K562 (cell line): ENCODE results near the gene CREBL2. TPM values are rescaled to one million over a fixed set of nuclear protein-coding genes. Genes with fewer than 3 reads are reported as not detected.

Experiments
- ATAC-seq: fragments of 200-7000 bp; cut with Tn5 transposase; 3 replicates; pipeline ENCODE4 v1.9.1; 2020; ENCODE audit warnings: moderate library complexity
- BruUV-seq: library from RNA; stranded (reverse); fragments of 400-500 nt; replicated peaks from 2 replicates; lab custom pipeline; 2021; lab: Mats Ljungman, UMichigan
- CTCF ChIA-PET: fragments of 300-600 bp; formaldehyde crosslinking; extraction: SDS; loops from one replicate; lab custom pipeline; 2021; ENCODE audit warnings: low intra/inter-chr PET ratio; lab: Yijun Ruan, JAX
- POLR2A ChIA-PET: fragments of 300-600, 350-650 bp; sonication (Branson Sonifier 250); formaldehyde crosslinking; extraction: SDS; loops from one replicate; lab custom pipeline; 2021; ENCODE audit warnings: antibody characterized with exemption, inconsistent platforms; lab: Yijun Ruan, JAX
- DNase-seq, 4 experiments: peaks; one replicate each; pipeline versions ENCODE4 v3.0.0 to v3.0.0-alpha.2; 2011 to 2018; ENCODE audit warnings: low spot score in 3 of 4, mixed read lengths in 3 of 4; ENCODE audit errors: extremely low read depth in 1 of 4
- FAIRE-seq: peaks from 2 replicates; lab custom pipeline; 2011; peaks lifted over from hg19 to GRCh38; lab: Jason Lieb, UNC
- H2AFZ ChIP-seq: 2 replicates; pipeline ENCODE4 v1.6.0; 2011; ENCODE audit warnings: low read depth, low read length, control low read depth, inconsistent platforms
- H3K27ac ChIP-seq: fragments of 200-600 bp; 3 replicates; pipeline ENCODE4 v1.8.0; 2011; ENCODE audit warnings: low read depth, mild to moderate bottlenecking, control low read depth, inconsistent platforms, low read length, moderate library complexity, mixed read lengths; ENCODE audit errors: extremely low read depth
- H3K27me3 ChIP-seq, 2 experiments: fragments of 300-600 bp in 1 of 2; 2 replicates in 1 of 2; 3 replicates in 1 of 2; pipeline versions ENCODE4 v1.6.0 to v1.8.0; 2011; ENCODE audit warnings: inconsistent platforms in 2 of 2, low read length in 2 of 2, mild to moderate bottlenecking in 1 of 2, mixed read lengths in 1 of 2, moderate library complexity in 1 of 2; ENCODE audit not compliant: control insufficient read depth in 2 of 2, insufficient read depth in 2 of 2
- H3K36me3 ChIP-seq: fragments of 300-600 bp; 3 replicates; pipeline ENCODE4 v1.8.0; 2011; ENCODE audit warnings: mild to moderate bottlenecking, low read length, inconsistent platforms; ENCODE audit not compliant: control insufficient read depth, insufficient read depth
- H3K4me1 ChIP-seq, 2 experiments: fragments of 200-600 bp in 1 of 2; replicated peaks in 1 of 2; 2 replicates in 1 of 2; 3 replicates in 1 of 2; pipeline versions ENCODE4 v1.5.1 to v1.8.0; 2011; ENCODE audit warnings: inconsistent platforms in 2 of 2, low read length in 2 of 2, mild to moderate bottlenecking in 1 of 2, mixed read lengths in 1 of 2, moderate library complexity in 1 of 2; ENCODE audit not compliant: control insufficient read depth in 2 of 2, insufficient read depth in 2 of 2
- H3K4me2 ChIP-seq: 2 replicates; pipeline ENCODE4 v1.6.1; 2011; ENCODE audit warnings: low read length, control low read depth, inconsistent platforms, mixed read lengths; ENCODE audit not compliant: insufficient read depth
- H3K4me3 ChIP-seq: fragments of 200-600 bp; sonication (generic), shearing (Covaris generic); 2 replicates; pipeline ENCODE4 v1.5.1; 2016; ENCODE audit warnings: control low read depth, inconsistent platforms
- H3K79me2 ChIP-seq: fragments of 200-600 bp; 3 replicates; pipeline ENCODE4 v1.8.0; 2011; ENCODE audit warnings: low read length, inconsistent platforms; ENCODE audit not compliant: control insufficient read depth, insufficient read depth
- H3K9ac ChIP-seq, 2 experiments: 2 replicates each; pipeline versions ENCODE4 v1.6.0 to v1.6.1; 2011; ENCODE audit warnings: low read depth in 2 of 2, low read length in 2 of 2, control low read depth in 1 of 2, inconsistent platforms in 1 of 2, mild to moderate bottlenecking in 1 of 2, mixed read lengths in 1 of 2; ENCODE audit not compliant: insufficient read depth in 1 of 2
- H3K9me1 ChIP-seq: one replicate; pipeline ENCODE4 v1.6.0; 2011; ENCODE audit warnings: inconsistent platforms, mild to moderate bottlenecking, low read length, moderate library complexity; ENCODE audit not compliant: control insufficient read depth, insufficient read depth
- H3K9me3 ChIP-seq: replicated peaks from 2 replicates; pipeline ENCODE4 v1.5.1; 2011; ENCODE audit warnings: low read depth, low read length, inconsistent platforms; ENCODE audit not compliant: control insufficient read depth, insufficient read depth
- H4K20me1 ChIP-seq: replicated peaks from 2 replicates; pipeline ENCODE4 v1.6.1; 2011; ENCODE audit warnings: low read length, inconsistent platforms, mixed read lengths; ENCODE audit not compliant: control insufficient read depth, insufficient read depth
- HNRNPUL1 ChIP-seq: fragments of 200-400 bp; formaldehyde crosslinking; IDR thresholded peaks from 2 replicates; pipeline ENCODE4 v1.6.1; 2017; ENCODE audit warnings: low read length
- PHF20 ChIP-seq: fragments of 450-650 bp; IDR thresholded peaks from 2 replicates; pipeline ENCODE4 v1.6.1; 2018; ENCODE audit not compliant: partially characterized antibody
- SRSF3 ChIP-seq: fragments of 200-400 bp; formaldehyde crosslinking; IDR thresholded peaks from 2 replicates; pipeline ENCODE4 v1.6.1; 2016; ENCODE audit warnings: mild to moderate bottlenecking, low read length, moderate library complexity; ENCODE audit not compliant: insufficient read depth
- TRIM24 ChIP-seq, 2 experiments: fragments of 450-650 bp; IDR thresholded peaks; 2 replicates each; pipeline ENCODE4 v1.6.1; 2016
- ZNF146 ChIP-seq: IDR thresholded peaks from one replicate; pipeline ENCODE4 v1.6.1; 2018; ENCODE audit warnings: missing compliant biosample characterization; ENCODE audit not compliant: unreplicated experiment
- ZNF184 ChIP-seq: sonication (generic); formaldehyde crosslinking; IDR thresholded peaks from 2 replicates; pipeline ENCODE4 v1.5.0; 2020; ENCODE audit warnings: missing genetic modification reagents
- ZNF395 ChIP-seq: fragments of 200-800 bp; sonication (Bioruptor generic); IDR thresholded peaks from 2 replicates; pipeline ENCODE4 v1.6.1; 2017; ENCODE audit warnings: missing genetic modification characterization, missing compliant biosample characterization
- ZNF79 ChIP-seq: fragments of 250-450 bp; sonication (Bioruptor Pico); IDR thresholded peaks from 2 replicates; pipeline ENCODE4 v1.4.0; 2020; ENCODE audit warnings: low read depth, mild to moderate bottlenecking, moderate library complexity
- ZZZ3 ChIP-seq: fragments of 450-650 bp; IDR thresholded peaks from 2 replicates; pipeline ENCODE4 v1.6.1; 2016; ENCODE audit warnings: antibody characterized with exemption, mild to moderate bottlenecking, moderate library complexity
- WGBS: fragments of 100-300 bp; shearing (Covaris generic); methylation state at CpG from one replicate; pipeline ENCODE4 v1.1.6; 2016; ENCODE audit warnings: low coverage, mixed read lengths; ENCODE audit not compliant: insufficient coverage; ENCODE audit errors: missing lambda C conversion rate; 5-methylcytosine and 5-hydroxymethylcytosine counted together
- in situ Hi-C: fragments of 300-500 bp; cut with MboI; formaldehyde crosslinking; loops from 4 replicates; pipeline ENCODE4 v1.15.0; 2018; ENCODE audit warnings: inconsistent platforms, mixed read lengths
- intact Hi-C: fragments of 100-400 bp; cut with micrococcal nuclease; formaldehyde crosslinking; loops from 2 replicates; pipeline ENCODE4 v1.14.2; 2022
- polyA plus RNA-seq, 8 experiments: library from polyadenylated mRNA; depleted of rRNA in 4 of 8; stranded (reverse) in 5 of 8; unstranded in 3 of 8; fragments of >200 nt; fragmentation: Nextera tagmentation in 2 of 8; fragmentation: Illumina TruSeq in 1 of 8; extraction: Ambion mirVana in 2 of 8; extraction: Trizol in 1 of 8; gene quantifications; 2 replicates each; pipeline versions ENCODE4 v1.2.1 to v1.2.3, GENCODE V29; 2011 to 2014; ENCODE audit warnings: inconsistent platforms in 1 of 8, missing spikeins in 1 of 8
- total RNA-seq, 7 experiments: library from RNA; depleted of rRNA in 6 of 7; stranded (reverse); fragments of >200 nt in 6 of 7; fragmentation: Illumina TruSeq in 2 of 7; extraction: Trizol in 2 of 7; gene quantifications; 2 replicates each; pipeline versions ENCODE4 v1.2.1 to v1.2.3, GENCODE V29; 2011 to 2021; ENCODE audit warnings: low replicate concordance in 1 of 7

Gene CREBL2
- total and polyA plus RNA-seq, 9 of the 15 experiments (the other 6 are each of a cell fraction or from before 2014, with no cell fraction given) = 1.7 to 7.3 (median 5.2) TPM

GRCh38 chr12:12665194-12665593, 53.5 kb downstream of the CREBL2 start:
- ChIA-PET CTCF (no interaction called here), POLR2A (no interaction called here)
- Histone ChIP-seq H3K4me2 (no peak overlapping the region), H3K36me3 (no peaks in the 10 kb centered on the region), H3K27me3 (no peaks in the 10 kb centered on the region), H3K9me1 (no peaks in the 10 kb centered on the region), H3K9me3 (no peaks in the 10 kb centered on the region), H4K20me1 (no peaks in the 10 kb centered on the region), H3K4me1 (peaks cover 0 to 2% of the 10 kb centered on the region in 2 experiments; a peak in 2 of 5 replicates), H3K4me3 (no peak overlapping the region), H3K9ac (no peak overlapping the region), H2AFZ (no peak overlapping the region), H3K27ac (no peak overlapping the region), H3K79me2 (no peaks in the 10 kb centered on the region)
- TF ChIP-seq SRSF3 (no peak), TRIM24 (IDR thresholded peaks at IDR 0.05) (no peak), ZZZ3 (no peak), ZNF79 (no peak), HNRNPUL1 (no peak), PHF20 (no peak), ZNF184 (CRISPR knock-in tag) (no peak), ZNF146 (CRISPR knock-in tag) (no peak), ZNF395 (CRISPR knock-in tag) (no peak)
- in situ Hi-C loops (no loop called here), intact Hi-C loops (no loop called here)
- BruUV-seq = no TSS peak
- FAIRE-seq (no peak), DNase-seq (no peak), ATAC-seq (no peak)
- 56% methylated on average over 13 of the region's 13 CpGs for WGBS
